Activated B cell treated with CpG ODN at 0.5 μM for 24 hours (primary cell): ENCODE results near the gene SIGLEC14. TPM values are rescaled to one million over a fixed set of nuclear protein-coding genes. Genes with fewer than 3 reads are reported as not detected.

Source experiments
- ATAC-seq: fragments of 200-7000 bp; cut with Tn5 transposase; one replicate; pipeline ENCODE4 v1.10.0; 2021; ENCODE audit warnings: low read depth, mild to moderate bottlenecking, moderate library complexity
- CTCF ChIA-PET: fragments of 350-600 bp; sonication (Branson Sonifier 250); formaldehyde crosslinking; loops from one replicate; lab custom pipeline; 2021; ENCODE audit warnings: antibody characterized with exemption; lab: Charles Lee
- POLR2A ChIA-PET: fragments of 350-600 bp; sonication (Branson Sonifier 250); formaldehyde crosslinking; loops from one replicate; lab custom pipeline; 2021; ENCODE audit warnings: antibody characterized with exemption; lab: Charles Lee
- DNase-seq: peaks from one replicate; pipeline ENCODE4 v3.0.0; 2022
- H3K27ac Mint-ChIP-seq: one replicate; pipeline ENCODE4 v1.8.0; 2020; ENCODE audit warnings: mixed read lengths
- H3K27me3 Mint-ChIP-seq: one replicate; pipeline ENCODE4 v1.8.0; 2021; ENCODE audit warnings: mixed read lengths
- H3K36me3 Mint-ChIP-seq: one replicate; pipeline ENCODE4 v1.8.0; 2021; ENCODE audit warnings: low read depth, mixed read lengths
- H3K4me1 Mint-ChIP-seq: one replicate; pipeline ENCODE4 v1.8.0; 2021; ENCODE audit warnings: mixed read lengths
- H3K4me3 Mint-ChIP-seq: one replicate; pipeline ENCODE4 v1.8.0; 2020; ENCODE audit warnings: mild to moderate bottlenecking, mixed read lengths
- H3K9me3 Mint-ChIP-seq: one replicate; pipeline ENCODE4 v1.8.0; 2020; ENCODE audit warnings: mixed read lengths
- intact Hi-C: fragments of 100-400 bp; cut with micrococcal nuclease; formaldehyde crosslinking; loops from one replicate; pipeline ENCODE4 v1.15.1; 2024
- total RNA-seq: library from RNA; stranded (reverse); gene quantifications from 2 replicates; pipeline ENCODE4 v1.2.3, GENCODE V29; 2022
- TF ChIP-seq, protein P1 (sequence below): fragments of 200-600 bp; IDR thresholded peaks from one replicate; pipeline ENCODE4 v1.8.0; 2022; ENCODE audit warnings: antibody characterized with exemption, mild to moderate bottlenecking

The SIGLEC14 gene
- total RNA-seq, 1 donor from 2014 or later = 12.8 TPM

DNA sequence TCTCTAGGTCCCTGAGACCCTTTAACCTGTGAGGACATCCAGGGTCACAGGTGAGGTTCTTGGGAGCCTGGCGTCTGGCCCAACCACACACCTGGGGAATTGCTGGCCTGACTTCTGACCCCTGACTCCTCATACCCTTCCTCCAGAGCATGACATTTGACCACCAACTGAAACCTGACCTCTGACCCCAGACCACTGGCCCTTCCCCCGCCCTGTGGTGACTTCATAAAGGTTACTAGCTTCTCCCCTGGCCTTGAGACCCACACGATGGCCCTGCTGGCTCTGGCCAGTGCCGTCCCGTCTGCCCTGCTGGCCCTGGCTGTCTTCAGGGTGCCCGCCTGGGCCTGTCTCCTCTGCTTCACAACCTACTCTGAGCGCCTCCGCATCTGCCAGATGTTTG is 46.6 kb upstream of the SIGLEC14 start, which contains the start of gene SPACA6:
TSS of gene SPACA6 (plus strand) at position 71 of the 400 bp plus-strand sequence. CDS start at position 268, 197 bp downstream.
- intact Hi-C loops = no loop called here
- Mint-ChIP-seq H3K4me1 (peaks cover 18% of the 10 kb centered on the region), H3K27ac (no peak within 1 kb of the TSS), H3K4me3 (no peak within 1 kb of the TSS), H3K36me3 (no peaks in the 10 kb centered on the region), H3K27me3 (peaks cover 50% of the 10 kb centered on the region), H3K9me3 (no peaks in the 10 kb centered on the region)
- ATAC-seq = no peak
- ChIA-PET CTCF (no interaction called here), POLR2A (no interaction called here)
- TF ChIP-seq, protein P1, sequence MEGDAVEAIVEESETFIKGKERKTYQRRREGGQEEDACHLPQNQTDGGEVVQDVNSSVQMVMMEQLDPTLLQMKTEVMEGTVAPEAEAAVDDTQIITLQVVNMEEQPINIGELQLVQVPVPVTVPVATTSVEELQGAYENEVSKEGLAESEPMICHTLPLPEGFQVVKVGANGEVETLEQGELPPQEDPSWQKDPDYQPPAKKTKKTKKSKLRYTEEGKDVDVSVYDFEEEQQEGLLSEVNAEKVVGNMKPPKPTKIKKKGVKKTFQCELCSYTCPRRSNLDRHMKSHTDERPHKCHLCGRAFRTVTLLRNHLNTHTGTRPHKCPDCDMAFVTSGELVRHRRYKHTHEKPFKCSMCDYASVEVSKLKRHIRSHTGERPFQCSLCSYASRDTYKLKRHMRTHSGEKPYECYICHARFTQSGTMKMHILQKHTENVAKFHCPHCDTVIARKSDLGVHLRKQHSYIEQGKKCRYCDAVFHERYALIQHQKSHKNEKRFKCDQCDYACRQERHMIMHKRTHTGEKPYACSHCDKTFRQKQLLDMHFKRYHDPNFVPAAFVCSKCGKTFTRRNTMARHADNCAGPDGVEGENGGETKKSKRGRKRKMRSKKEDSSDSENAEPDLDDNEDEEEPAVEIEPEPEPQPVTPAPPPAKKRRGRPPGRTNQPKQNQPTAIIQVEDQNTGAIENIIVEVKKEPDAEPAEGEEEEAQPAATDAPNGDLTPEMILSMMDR = no peak
- no peak for DNase-seq

DNA sequence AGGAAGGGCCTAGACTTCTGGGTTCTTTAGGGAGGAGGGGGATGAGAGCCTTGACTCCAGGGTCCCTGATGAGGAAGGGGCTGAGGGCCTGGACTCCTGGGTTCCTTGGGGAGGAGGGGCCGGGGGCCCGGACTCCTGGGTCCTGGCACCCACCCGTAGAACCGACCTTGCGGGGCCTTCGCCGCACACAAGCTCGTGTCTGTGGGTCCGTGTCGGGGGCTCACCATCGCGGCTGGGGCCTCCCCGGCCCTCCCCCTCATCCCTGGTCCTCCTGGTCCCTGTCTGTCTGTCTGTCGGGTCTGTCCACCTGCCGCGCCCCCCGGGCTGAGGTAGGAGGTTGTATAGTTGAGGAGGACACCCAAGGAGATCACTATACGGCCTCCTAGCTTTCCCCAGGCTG is 45.8 kb upstream of the SIGLEC14 start:
- TF ChIP-seq, protein P1 = no peak
- ChIA-PET CTCF (no interaction called here), POLR2A (no interaction called here)
- H3K36me3 Mint-ChIP-seq = no peaks in the 10 kb centered on the region
- no peak for ATAC-seq
- peaks cover 19% of the 10 kb centered on the region for H3K4me1 Mint-ChIP-seq
- no peak overlapping the region for H3K4me3 Mint-ChIP-seq
- intact Hi-C loops = no loop called here
- H3K27me3 Mint-ChIP-seq = peaks cover 53% of the 10 kb centered on the region
- DNase-seq = no peak
- no peaks in the 10 kb centered on the region for H3K9me3 Mint-ChIP-seq
- no peak overlapping the region for H3K27ac Mint-ChIP-seq

DNA sequence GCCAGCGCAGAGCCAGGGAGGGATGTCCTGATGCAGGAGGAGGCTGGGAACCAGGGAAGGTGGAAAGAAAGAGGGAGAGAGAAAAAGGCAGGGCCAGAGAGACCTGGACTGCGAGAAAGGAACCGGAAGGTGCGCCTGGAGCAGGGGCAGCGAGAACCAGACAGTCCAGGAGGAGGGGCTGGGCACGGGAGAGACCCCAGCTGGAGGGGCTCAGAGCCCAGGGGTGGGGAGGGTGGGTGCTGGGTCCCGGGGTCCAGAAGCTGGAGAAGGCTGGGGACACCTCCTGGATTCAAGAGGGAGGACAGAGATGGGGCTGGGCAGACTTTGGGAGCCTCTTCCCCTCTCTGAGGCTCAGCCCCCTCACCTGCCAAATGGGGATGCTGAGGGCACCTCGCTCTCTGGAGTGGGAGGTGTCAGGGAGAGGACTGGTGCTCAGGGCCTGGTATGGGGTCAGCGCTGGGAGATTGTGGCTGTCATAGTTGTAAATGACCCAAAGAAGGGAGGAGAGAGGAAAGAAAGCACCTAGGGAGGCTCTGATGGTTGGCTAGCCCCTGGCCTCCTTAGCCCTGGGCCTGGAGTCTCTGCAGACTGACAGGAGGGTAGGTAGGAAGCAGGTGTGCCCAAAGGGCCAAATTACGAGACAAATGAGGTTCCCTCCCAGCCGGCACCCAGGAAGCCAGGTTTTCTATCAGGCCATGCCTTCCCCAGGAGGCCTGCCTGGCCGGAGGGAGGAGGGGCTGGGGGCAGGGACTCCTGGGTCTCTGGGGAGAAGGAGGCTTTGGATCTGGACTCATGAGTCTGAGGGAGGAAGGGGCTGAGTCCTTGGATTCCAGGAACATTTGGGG is 45.2 kb upstream of the SIGLEC14 start:
- ATAC-seq (no peak), DNase-seq (no peak)
- no peak overlapping the region for H3K4me3 Mint-ChIP-seq
- peak overlapping the region; percentile 24 for H3K27ac Mint-ChIP-seq
- peaks cover 19% of the 10 kb centered on the region for H3K4me1 Mint-ChIP-seq
- CTCF ChIA-PET = no interaction called here
- POLR2A ChIA-PET = no interaction called here
- intact Hi-C loops = no loop called here
- no peaks in the 10 kb centered on the region for H3K9me3 Mint-ChIP-seq
- TF ChIP-seq, protein P1 = no peak
- H3K27me3 Mint-ChIP-seq = peaks cover 57% of the 10 kb centered on the region
- no peaks in the 10 kb centered on the region for H3K36me3 Mint-ChIP-seq

DNA sequence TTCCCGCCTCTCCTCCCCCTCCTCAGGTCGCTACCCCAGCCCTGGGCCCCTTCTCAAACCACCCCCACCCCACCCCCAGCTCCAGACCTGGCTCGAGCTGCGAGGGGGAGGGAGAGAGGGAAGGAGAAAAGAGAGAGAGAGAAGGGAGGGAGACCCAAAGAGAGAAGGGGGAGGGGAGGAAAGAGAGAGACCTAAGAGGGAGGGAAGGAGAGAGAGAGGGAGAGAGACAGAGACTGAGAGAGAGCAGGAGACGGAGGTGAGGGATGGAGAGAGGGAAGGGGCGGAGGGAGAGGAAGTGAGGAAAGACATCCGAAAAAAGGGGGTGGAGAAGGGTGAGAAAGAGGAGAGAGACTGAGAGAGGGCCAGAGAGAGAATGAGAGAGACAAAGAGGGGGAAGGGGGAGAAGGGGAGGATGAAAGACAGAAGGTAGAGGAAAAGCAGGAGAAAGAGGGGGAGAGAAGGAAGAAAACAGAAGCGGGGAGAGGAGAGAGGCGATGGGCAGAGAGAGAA is 44.5 kb upstream of the SIGLEC14 start:
- intact Hi-C loops = no loop called here
- no peak overlapping the region for H3K27ac Mint-ChIP-seq

More for the DNA sequence above, 44.5 kb upstream of the SIGLEC14 start:
- Mint-ChIP-seq H3K4me1 (peaks cover 19% of the 10 kb centered on the region), H3K9me3 (no peaks in the 10 kb centered on the region), H3K36me3 (no peaks in the 10 kb centered on the region), H3K27me3 (peaks cover 59% of the 10 kb centered on the region), H3K4me3 (peak overlapping the region; percentile 28)
- no peak for ATAC-seq
- POLR2A ChIA-PET = interaction anchor here (0.6 kb wide), 1 partner anchor 12 kb away, joined by 3 read pairs; no protein-coding TSS in a partner anchor
- DNase-seq = no peak
- TF ChIP-seq, protein P1 = no peak
- CTCF ChIA-PET = no interaction called here
